HG03575 (cell line): ENCODE data around the gene NDUFAF8.

Source experiments
- ATAC-seq: cut with Tn5 transposase; IDR thresholded peaks from one replicate; pipeline ENCODE4 v1.9.1; 2021; ENCODE audit not compliant: unreplicated experiment, insufficient number of reproducible peaks, low FRiP score; ENCODE audit errors: extremely low read depth

Gene NDUFAF8

GRCh38 chr17:81246679-81247338 is 7.7 kb downstream of the NDUFAF8 start:
- ATAC-seq = no peak

GRCh38 chr17:81247339-81247990 is 8.3 kb downstream of the NDUFAF8 start:
- no peak for ATAC-seq

GRCh38 chr17:81248649-81249048 is 9.5 kb downstream of the NDUFAF8 start:
- ATAC-seq = no peak

- ATAC-seq = no peak
These were observed 10.3 kb downstream of the NDUFAF8 start for GRCh38 chr17:81249223-81250040.

- no peak for ATAC-seq
These were observed 11.4 kb downstream of the NDUFAF8 start for GRCh38 chr17:81250286-81251093.

GRCh38 chr17:81251094-81251708 is 12.1 kb downstream of the NDUFAF8 start:
- no peak for ATAC-seq

GRCh38 chr17:81251709-81252301 is 12.7 kb downstream of the NDUFAF8 start:
- ATAC-seq = no peak

GRCh38 chr17:81252326-81252986 is 13.3 kb downstream of the NDUFAF8 start:
- ATAC-seq = no peak

GRCh38 chr17:81252987-81253329 is 13.8 kb downstream of the NDUFAF8 start:
- no peak for ATAC-seq

GRCh38 chr17:81253358-81254131 is 14.4 kb downstream of the NDUFAF8 start:
- no peak for ATAC-seq

GRCh38 chr17:81254955-81255717 is 16.0 kb downstream of the NDUFAF8 start:
- no peak for ATAC-seq

- no peak for ATAC-seq
These were observed 17.5 kb downstream of the NDUFAF8 start for GRCh38 chr17:81256616-81257015.

GRCh38 chr17:81257533-81257932 is 18.4 kb downstream of the NDUFAF8 start:
- no peak for ATAC-seq

GRCh38 chr17:81258292-81258691 is 19.2 kb downstream of the NDUFAF8 start:
- no peak for ATAC-seq

- ATAC-seq = no peak
These were observed 20.0 kb downstream of the NDUFAF8 start for GRCh38 chr17:81259058-81259605.

GRCh38 chr17:81260171-81260570 is 21.1 kb downstream of the NDUFAF8 start:
- no peak for ATAC-seq
